ENCODE measurements around the gene NINL.
A peak's percentile ranks its signal among the peaks of the same experiment; 100 is the strongest.
"Not testable (repeated sequence)": the region's sequence is repeated elsewhere in the genome, so short reads cannot be mapped to it uniquely, and the experiment has no call there.

NINL gene

DNA sequence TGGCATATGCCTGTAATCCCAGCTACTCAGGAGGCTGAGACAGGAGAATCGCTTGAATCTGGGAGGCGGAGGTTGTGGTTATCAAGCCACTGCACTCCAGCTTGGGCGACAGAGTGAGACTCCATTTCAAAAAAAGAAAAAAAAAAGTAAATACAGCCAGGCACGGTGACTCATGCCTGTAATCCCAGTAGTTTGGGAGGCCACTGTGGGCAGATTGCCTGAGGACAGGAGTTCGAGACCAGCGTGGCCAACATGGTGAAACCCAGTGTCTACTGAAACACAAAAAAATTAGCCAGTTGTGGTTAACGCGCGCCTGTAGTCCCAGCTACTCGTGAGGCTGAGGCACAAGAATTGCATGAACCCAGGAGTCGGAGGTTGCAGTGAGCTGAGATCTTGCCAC lies 1.5 kb upstream of the NINL start:
- H3K4me3 ChIP-seq (ENCODE audit: low read depth, low read length), result no peak overlapping the region
- TF ChIP-seq MYC (IDR thresholded peaks at IDR 0.05; ENCODE audit: low read depth, low read length), result no peak
- TF ChIP-seq, protein P1, sequence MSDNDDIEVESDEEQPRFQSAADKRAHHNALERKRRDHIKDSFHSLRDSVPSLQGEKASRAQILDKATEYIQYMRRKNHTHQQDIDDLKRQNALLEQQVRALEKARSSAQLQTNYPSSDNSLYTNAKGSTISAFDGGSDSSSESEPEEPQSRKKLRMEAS (IDR thresholded peaks at IDR 0.05; ENCODE audit: low read depth, low read length), result no peak
- no peak for TF ChIP-seq CTCF (IDR thresholded peaks at IDR 0.05; ENCODE audit: low read depth, low read length)
- no peak for TF ChIP-seq POLR2A (IDR thresholded peaks at IDR 0.05; ENCODE audit: extremely low read depth, insufficient read length)
- no peak for DNase-seq (ENCODE audit: low read depth)

DNA sequence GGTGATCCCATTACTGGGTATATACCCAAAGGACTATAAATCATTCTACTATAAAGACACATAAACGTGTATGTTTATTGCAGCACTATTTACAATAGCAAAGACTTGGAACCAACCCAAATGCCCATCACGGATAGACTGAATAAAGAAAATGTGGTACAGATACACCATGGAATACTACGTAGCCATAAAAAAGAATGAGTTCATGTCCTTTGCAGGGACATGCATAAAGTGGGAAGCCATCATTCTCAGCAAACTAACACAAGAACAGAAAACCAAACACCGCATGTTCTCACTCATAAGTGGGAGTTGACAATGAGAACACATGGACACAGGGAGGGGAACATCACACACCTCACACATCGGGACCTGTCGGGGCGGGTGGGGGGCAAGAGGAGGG lies 1.7 kb downstream of the NINL start:
- H3K4me3 ChIP-seq (ENCODE audit: low read depth, low read length); DNase-seq (ENCODE audit: low read depth): not testable (repeated sequence)

- DNase-seq (ENCODE audit: low read depth), result no peak
- H3K4me3 ChIP-seq (ENCODE audit: low read depth, low read length), result no peak overlapping the region
Measured at GRCh38 chr20:25580711-25581110, 4.6 kb downstream of the NINL start.

GRCh38 chr20:25579081-25579770 lies 6.1 kb downstream of the NINL start:
- DNase-seq (ENCODE audit: low read depth), result no peak
- no peak overlapping the region for H3K4me3 ChIP-seq (ENCODE audit: low read depth, low read length)
- TF ChIP-seq POLR2A (IDR thresholded peaks at IDR 0.05; ENCODE audit: extremely low read depth, insufficient read length) (no peak), MYC (IDR thresholded peaks at IDR 0.05; ENCODE audit: low read depth, low read length) (no peak), CTCF (IDR thresholded peaks at IDR 0.05; ENCODE audit: low read depth, low read length) (no peak)
- TF ChIP-seq, protein P1 (IDR thresholded peaks at IDR 0.05; ENCODE audit: low read depth, low read length), result no peak

More at GRCh38 chr20:25580711-25581110, 4.6 kb downstream of the NINL start:
- TF ChIP-seq, protein P1 (IDR thresholded peaks at IDR 0.05; ENCODE audit: low read depth, low read length), result no peak
- TF ChIP-seq MYC (IDR thresholded peaks at IDR 0.05; ENCODE audit: low read depth, low read length) (no peak), POLR2A (IDR thresholded peaks at IDR 0.05; ENCODE audit: extremely low read depth, insufficient read length) (no peak), CTCF (IDR thresholded peaks at IDR 0.05; ENCODE audit: low read depth, low read length) (no peak)

DNA sequence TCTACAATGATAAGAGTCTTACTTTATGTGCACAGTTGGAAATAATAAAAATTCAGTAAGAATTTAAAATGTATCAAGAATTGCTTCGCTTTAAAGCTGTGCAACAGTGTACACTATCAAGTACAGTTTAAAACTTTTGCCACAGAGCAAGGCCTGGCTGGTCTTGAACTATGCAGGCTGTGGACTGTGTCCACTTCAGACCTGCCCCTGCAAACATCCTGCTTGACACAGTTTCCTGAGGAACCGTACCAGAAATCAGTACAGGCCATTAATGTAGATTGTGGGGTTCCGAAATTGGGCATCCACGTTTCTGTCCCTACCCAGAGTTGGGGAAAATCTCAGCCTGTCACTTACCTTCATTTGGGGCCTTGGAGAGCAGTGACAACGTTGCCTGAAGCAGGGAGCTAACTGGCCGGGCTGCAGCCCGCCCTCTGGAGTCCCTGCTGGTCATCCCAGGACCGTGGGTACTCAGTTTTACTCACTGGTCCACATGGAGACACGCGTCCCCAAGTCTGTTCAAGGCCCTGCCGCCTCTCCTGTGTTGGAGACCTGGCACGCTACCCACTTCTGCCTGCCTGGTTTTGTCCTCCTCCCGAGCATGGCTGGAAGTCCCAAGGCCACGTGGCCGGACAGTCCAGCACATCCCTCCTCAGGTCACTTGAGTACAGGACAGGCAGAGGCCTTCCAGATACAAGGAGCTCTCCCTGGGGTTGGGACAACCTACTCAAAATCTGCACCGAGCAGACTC lies 8.4 kb downstream of the NINL start:
- H3K4me3 ChIP-seq (ENCODE audit: low read depth, low read length), result no peak overlapping the region
- TF ChIP-seq MYC (IDR thresholded peaks at IDR 0.05; ENCODE audit: low read depth, low read length) (no peak), CTCF (IDR thresholded peaks at IDR 0.05; ENCODE audit: low read depth, low read length) (no peak), POLR2A (IDR thresholded peaks at IDR 0.05; ENCODE audit: extremely low read depth, insufficient read length) (no peak)
- TF ChIP-seq, protein P1 (IDR thresholded peaks at IDR 0.05; ENCODE audit: low read depth, low read length), result no peak
- DNase-seq (ENCODE audit: low read depth), result no peak

- H3K4me3 ChIP-seq (ENCODE audit: low read depth, low read length), result no peak overlapping the region
- peak; percentile 44 for DNase-seq (ENCODE audit: low read depth)
- TF ChIP-seq MYC (IDR thresholded peaks at IDR 0.05; ENCODE audit: low read depth, low read length) (no peak), CTCF (IDR thresholded peaks at IDR 0.05; ENCODE audit: low read depth, low read length) (peak; percentile 16)
Measured at GRCh38 chr20:25574411-25574810, 10.9 kb downstream of the NINL start.

All from NB4 (cell line).